Progenitor cell of endocrine pancreas (in vitro differentiated cells): Measurements from ENCODE around the gene SMU1. TPM values are rescaled to one million over a fixed set of nuclear protein-coding genes. Genes with fewer than 3 reads are reported as not detected.
"Not testable (repeated sequence)": the region's sequence is repeated elsewhere in the genome, so short reads cannot be mapped to it uniquely, and the experiment has no call there.

Experiments
- DNase-seq: peaks from one replicate; pipeline ENCODE4 v3.0.0; 2021; ENCODE audit warnings: low spot score; ENCODE audit not compliant: unreplicated experiment
- H3K27ac Mint-ChIP-seq: 2 replicates; pipeline ENCODE4 v1.8.0; 2021; ENCODE audit warnings: mild to moderate bottlenecking, moderate library complexity, mixed read lengths
- H3K27me3 Mint-ChIP-seq: 2 replicates; pipeline ENCODE4 v1.8.0; 2021; ENCODE audit warnings: mixed read lengths
- H3K36me3 Mint-ChIP-seq: 2 replicates; pipeline ENCODE4 v1.8.0; 2022; ENCODE audit warnings: mixed read lengths; ENCODE audit not compliant: insufficient read depth
- H3K4me1 Mint-ChIP-seq: 2 replicates; pipeline ENCODE4 v1.8.0; 2021; ENCODE audit warnings: low read depth, mixed read lengths
- H3K4me3 Mint-ChIP-seq: 2 replicates; pipeline ENCODE4 v1.8.0; 2021; ENCODE audit warnings: low read depth, mild to moderate bottlenecking, moderate library complexity, mixed read lengths
- H3K9me3 Mint-ChIP-seq: 2 replicates; pipeline ENCODE4 v1.8.0; 2021; ENCODE audit warnings: low read depth, mixed read lengths
- CTCF ChIP-seq: fragments of 200-600 bp; sonication (generic); IDR thresholded peaks from one replicate; pipeline ENCODE4 v1.5.0; 2021; ENCODE audit warnings: antibody characterized with exemption, mild to moderate bottlenecking; ENCODE audit not compliant: unreplicated experiment
- total RNA-seq: library from RNA; stranded (reverse); gene quantifications from 2 replicates; pipeline ENCODE4 v1.2.1, GENCODE V29; 2021

The SMU1 gene
- total RNA-seq, 1 donor from 2014 or later: 25.2 TPM

DNA sequence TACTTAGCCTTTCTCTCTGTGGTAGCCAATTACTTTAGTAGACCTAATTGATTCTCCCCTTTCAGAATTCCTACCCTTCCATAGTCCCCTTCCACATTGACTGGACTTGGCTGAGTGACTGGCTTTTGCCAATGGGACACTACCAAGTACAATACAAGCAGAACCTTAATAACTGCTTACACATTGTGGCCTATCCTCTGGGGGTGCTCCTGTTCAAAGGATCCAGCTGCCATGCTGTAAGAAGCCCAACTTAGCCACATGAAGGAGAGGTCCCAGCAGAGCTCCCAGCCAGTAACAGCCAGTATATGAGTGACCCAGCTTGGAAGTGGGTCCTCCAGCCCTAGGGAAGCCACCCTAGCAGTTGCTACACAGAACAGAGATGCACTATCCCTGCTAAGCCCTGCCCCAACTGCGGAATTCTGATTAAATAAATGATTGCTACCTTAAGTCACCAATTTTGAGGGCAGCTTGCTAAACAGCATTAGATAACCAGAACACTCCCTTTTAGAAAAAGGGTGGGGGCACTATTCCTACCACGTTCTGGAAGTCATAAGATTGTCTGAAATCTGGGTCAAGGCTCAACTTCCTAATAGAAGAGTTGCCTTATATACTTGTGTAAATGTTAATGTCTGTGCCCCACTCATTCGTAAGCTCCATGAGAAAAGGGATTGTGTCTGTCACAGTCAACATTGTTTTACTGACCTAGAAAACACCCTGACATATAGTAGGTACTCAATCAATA lies 64.0 kb downstream of the SMU1 start:
- DNase-seq: no peak

DNA sequence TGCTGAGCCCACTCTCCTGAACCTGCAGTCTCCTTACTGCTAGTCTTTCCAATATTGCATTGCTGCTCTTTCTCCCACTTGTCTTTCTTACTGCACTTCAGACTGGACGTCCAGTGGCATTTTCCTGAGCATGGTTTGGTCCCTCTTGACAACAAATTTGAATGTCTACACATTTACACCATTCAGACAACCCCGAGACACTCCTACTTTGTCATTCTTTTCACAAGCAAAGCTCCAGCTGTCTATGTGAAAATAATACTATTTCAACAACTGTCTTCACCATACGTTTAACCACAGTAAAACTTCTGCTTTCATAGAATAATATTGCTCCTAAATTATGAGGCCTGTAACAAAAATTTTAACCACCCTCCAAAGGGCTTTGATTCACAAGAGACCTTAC lies 64.6 kb downstream of the SMU1 start:
- H3K27me3 Mint-ChIP-seq: no peaks in the 10 kb centered on the region
- peaks cover 9% of the 10 kb centered on the region for H3K4me1 Mint-ChIP-seq
- H3K9me3 Mint-ChIP-seq: no peaks in the 10 kb centered on the region
- no peak for DNase-seq
- H3K4me3 Mint-ChIP-seq: no peak overlapping the region
- H3K27ac Mint-ChIP-seq: no peak overlapping the region
- TF ChIP-seq CTCF: no peak
- no peaks in the 10 kb centered on the region for H3K36me3 Mint-ChIP-seq

More for the DNA sequence above, 64.0 kb downstream of the SMU1 start:
- no peak for TF ChIP-seq CTCF
- Mint-ChIP-seq H3K27ac (peak overlapping the region; percentile 76), H3K27me3 (no peaks in the 10 kb centered on the region), H3K4me1 (peaks cover 9% of the 10 kb centered on the region), H3K36me3 (no peaks in the 10 kb centered on the region), H3K9me3 (no peaks in the 10 kb centered on the region), H3K4me3 (no peak overlapping the region)

- Mint-ChIP-seq H3K9me3 (no peaks in the 10 kb centered on the region), H3K27me3 (no peaks in the 10 kb centered on the region), H3K4me3 (no peak overlapping the region), H3K27ac (no peak overlapping the region), H3K4me1 (peaks cover 4% of the 10 kb centered on the region), H3K36me3 (no peaks in the 10 kb centered on the region)
- no peak for TF ChIP-seq CTCF
- DNase-seq: no peak
These were observed 68.7 kb downstream of the SMU1 start for GRCh38 chr9:33007755-33008154.

- H3K4me3 Mint-ChIP-seq, H3K9me3 Mint-ChIP-seq, H3K36me3 Mint-ChIP-seq, DNase-seq, H3K27ac Mint-ChIP-seq, H3K4me1 Mint-ChIP-seq, H3K27me3 Mint-ChIP-seq: not testable (repeated sequence)
These were observed 71.1 kb downstream of the SMU1 start for GRCh38 chr9:33005335-33005734.

DNA sequence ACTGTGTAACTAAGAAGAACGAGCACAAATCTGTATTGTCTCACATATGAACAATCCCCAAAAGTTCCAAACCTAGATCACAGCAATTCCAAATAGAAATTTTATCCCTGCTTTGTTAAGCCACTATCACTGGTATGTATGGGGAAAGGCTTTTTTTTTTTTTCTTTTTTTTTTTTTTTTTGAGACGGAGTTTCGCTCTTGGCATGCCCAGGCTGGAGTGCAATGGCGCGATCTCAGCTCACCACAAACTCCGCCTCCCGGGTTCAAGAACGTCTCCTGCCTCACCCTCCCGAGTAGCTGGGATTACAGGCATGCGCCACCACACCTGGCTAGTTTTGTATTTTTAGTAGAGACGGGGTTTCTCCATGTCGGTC lies 75.8 kb downstream of the SMU1 start:
- H3K9me3 Mint-ChIP-seq, H3K36me3 Mint-ChIP-seq, DNase-seq, H3K27me3 Mint-ChIP-seq, H3K4me1 Mint-ChIP-seq: not testable (repeated sequence)
- Mint-ChIP-seq H3K4me3 (peak overlapping the region; percentile 93), H3K27ac (peak overlapping the region; percentile 98)

DNA sequence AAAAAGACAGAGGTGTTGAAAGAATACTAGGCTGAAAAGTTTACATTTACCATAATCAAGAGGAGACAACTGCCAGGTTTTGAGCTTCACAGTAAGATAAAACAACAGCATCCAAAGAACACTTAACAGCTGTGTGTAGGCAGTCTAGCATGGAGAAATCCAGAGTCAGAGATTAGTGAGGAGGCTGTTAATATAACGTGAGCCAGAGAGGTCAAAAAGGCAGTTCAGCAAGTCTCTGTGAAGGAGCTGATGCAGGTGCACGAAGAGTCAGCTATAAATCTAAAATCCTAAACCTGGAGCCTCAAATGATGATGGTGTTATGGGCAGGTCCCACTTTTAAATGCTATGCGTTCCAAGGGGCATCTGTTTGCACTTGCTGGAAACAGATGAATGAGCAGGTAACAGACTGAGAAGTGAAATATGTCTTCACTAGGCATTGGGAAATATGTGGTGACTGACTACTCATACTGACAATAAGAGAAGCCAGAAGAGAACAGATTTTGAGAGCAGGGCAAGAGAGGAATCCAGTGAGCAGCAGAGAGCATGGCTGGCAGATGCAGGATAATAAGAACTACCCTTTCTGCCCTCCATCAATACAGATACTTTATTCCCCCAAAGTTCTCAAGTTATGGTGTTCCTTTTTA lies 83.8 kb downstream of the SMU1 start:
- Mint-ChIP-seq H3K4me3 (no peak overlapping the region), H3K9me3 (no peaks in the 10 kb centered on the region), H3K27me3 (no peaks in the 10 kb centered on the region), H3K27ac (no peak overlapping the region), H3K36me3 (peaks cover 9% of the 10 kb centered on the region), H3K4me1 (no peaks in the 10 kb centered on the region)
- TF ChIP-seq CTCF: no peak
- DNase-seq: no peak
